Left cardiac atrium (tissue), 4 donors: Measurements from ENCODE around the gene ANKRD30B. TPM values are rescaled to one million over a fixed set of nuclear protein-coding genes. Genes with fewer than 3 reads are reported as not detected.
"Not testable (repeated sequence)": the region's sequence is repeated elsewhere in the genome, so short reads cannot be mapped to it uniquely, and the experiment has no call there.

ENCODE experiments used
- ATAC-seq, 2 donors: fragments of 200-7000 bp; cut with Tn5 transposase; one replicate each; pipeline ENCODE4 v1.9.1; 2020; ENCODE audit warnings: mild to moderate bottlenecking in 2 of 2, moderate library complexity in 2 of 2
- DNase-seq: peaks from one replicate; pipeline ENCODE4 v3.0.0-alpha.2; 2020
- intact Hi-C, 2 donors: fragments of 100-400 bp; cut with DNase I; formaldehyde crosslinking; loops; one replicate each; pipeline versions ENCODE4 v1.14.1 to v1.15.1; 2022 to 2023
- microRNA-seq, 2 donors: library from miRNA; unstranded; fragments of <30 nt; microRNA quantifications; one replicate each; pipeline ENCODE4 v1.2.0, GENCODE V29; 2020
- total RNA-seq, 2 donors: library from RNA; stranded (reverse); fragmentation: NEBNext Ultra II Directional; extraction: Animal tissue kit (Norgen Biotek cat#: 25700); gene quantifications; one replicate each; pipeline ENCODE4 v1.2.1, GENCODE V29; 2021
- donor health status: DM: no; HTN: yes; CAD: no.
- donor health status: DM: no; HTN: yes; CAD: no; lungs with severe emphysema.
- donor health status: DM: yes; HTN: yes; CAD: no.
- donor health status: Dilated cardiomyopathy.

The ANKRD30B gene
- total RNA-seq, 2 donors from 2014 or later: not detected

- intact Hi-C loops, ATAC-seq, DNase-seq: not testable (repeated sequence)
Measured at GRCh38 chr18:14841607-14842006, 93.6 kb downstream of the ANKRD30B start.

- ATAC-seq, DNase-seq, intact Hi-C loops: not testable (repeated sequence)
Measured at GRCh38 chr18:14851533-14851932, 103.6 kb downstream of the ANKRD30B start.

- DNase-seq, ATAC-seq, intact Hi-C loops: not testable (repeated sequence)
Measured at GRCh38 chr18:14855634-14856033, 107.7 kb downstream of the ANKRD30B start.

GRCh38 chr18:14856256-14856655 is 108.3 kb downstream of the ANKRD30B start:
- intact Hi-C loops, ATAC-seq, DNase-seq: not testable (repeated sequence)

GRCh38 chr18:14858514-14858913 is 110.5 kb downstream of the ANKRD30B start:
- intact Hi-C loops, ATAC-seq: not testable (repeated sequence)

GRCh38 chr18:14859995-14860394 is 112.0 kb downstream of the ANKRD30B start:
- DNase-seq, ATAC-seq, intact Hi-C loops: not testable (repeated sequence)

More at GRCh38 chr18:14858514-14858913, 110.5 kb downstream of the ANKRD30B start:
- DNase-seq: not testable (repeated sequence)

GRCh38 chr18:14866426-14866825 is 118.5 kb downstream of the ANKRD30B start:
- ATAC-seq, DNase-seq, intact Hi-C loops: not testable (repeated sequence)

GRCh38 chr18:14867988-14868387 is 120.0 kb downstream of the ANKRD30B start:
- DNase-seq, intact Hi-C loops, ATAC-seq: not testable (repeated sequence)

- intact Hi-C loops, ATAC-seq, DNase-seq: not testable (repeated sequence)
Measured at GRCh38 chr18:14868825-14869224, 120.9 kb downstream of the ANKRD30B start.

- intact Hi-C loops, ATAC-seq, DNase-seq: not testable (repeated sequence)
Measured at GRCh38 chr18:14878826-14879225, 130.9 kb downstream of the ANKRD30B start.

- intact Hi-C loops: no loop called here
- DNase-seq (no peak), ATAC-seq (no peak)
Measured at GRCh38 chr18:14900435-14900834, 152.5 kb downstream of the ANKRD30B start.

Small RNA genes lying within 50 kb of the gene (microRNA-seq; reads per million reads assigned to microRNA genes)
- 0 reads per million in 2 donors for gene MIR3156-2

Other genes with a start within 250 kb of the ANKRD30B start
- gene POTEC, start 204.6 kb upstream of the ANKRD30B start, total RNA-seq: not detected